Placental epithelial cell (primary cell): ENCODE results near the gene LGALS7. TPM values are rescaled to one million over a fixed set of nuclear protein-coding genes. Genes with fewer than 3 reads are reported as not detected.

Source experiments
- small RNA-seq: library from RNA; depleted of rRNA; stranded (forward); fragments of <200 nt; gene quantifications from one replicate; pipeline ENCODE3, GENCODE V24; 2012
- total RNA-seq: library from RNA; depleted of rRNA; stranded (reverse); fragments of >200 nt; gene quantifications from 2 replicates; pipeline ENCODE4 v1.2.3, GENCODE V29; 2012

LGALS7 gene
- 0.79 TPM in 1 of 2 replicates, not detected in the other for total RNA-seq

DNA sequence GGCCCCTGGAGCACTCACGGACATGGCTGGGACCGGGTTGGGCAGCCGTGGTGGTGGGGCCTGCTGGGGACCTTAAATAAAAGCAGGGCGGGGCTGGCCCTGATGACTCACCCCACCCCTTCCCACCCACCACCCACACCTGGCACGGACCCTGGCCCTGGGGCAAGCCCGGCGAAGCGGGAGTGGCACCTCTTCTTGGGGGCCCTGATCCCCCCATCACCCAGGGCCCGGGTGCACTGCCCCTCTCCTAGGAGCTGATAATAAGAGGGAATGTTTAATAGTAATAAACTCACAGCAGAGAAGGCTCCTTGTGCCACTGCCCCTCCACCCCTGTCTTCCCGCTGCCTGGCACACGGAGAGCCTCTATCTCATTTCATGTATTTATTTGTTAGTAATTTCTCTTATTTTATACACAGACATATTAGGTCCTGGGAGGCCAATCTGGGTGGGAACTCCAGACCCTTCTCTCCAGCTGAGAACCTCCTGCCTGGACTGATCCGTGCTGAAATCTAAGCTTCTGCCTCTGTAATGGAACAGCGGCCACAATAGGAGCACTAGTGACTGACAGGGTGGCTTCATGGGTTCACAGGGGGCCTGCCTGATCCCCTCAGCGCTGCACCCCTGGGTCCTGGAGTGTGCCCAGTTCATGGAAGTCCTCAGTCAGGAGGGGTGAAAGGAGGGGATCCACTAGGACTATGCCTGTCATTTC is at the start of gene LGALS7:
Gene LGALS7 (minus strand): TSS at position 49 of the 709 bp plus-strand sequence. CDS start 25 bp downstream, at position 24.

GRCh38 chr19:38812841-38813320 is 39.6 kb upstream of the LGALS7 start, which contains the start of gene LGALS4:
Gene LGALS4, minus strand, starts transcription at chr19:38812945. Its CDS starts 59 bp downstream, at chr19:38812886.

DNA sequence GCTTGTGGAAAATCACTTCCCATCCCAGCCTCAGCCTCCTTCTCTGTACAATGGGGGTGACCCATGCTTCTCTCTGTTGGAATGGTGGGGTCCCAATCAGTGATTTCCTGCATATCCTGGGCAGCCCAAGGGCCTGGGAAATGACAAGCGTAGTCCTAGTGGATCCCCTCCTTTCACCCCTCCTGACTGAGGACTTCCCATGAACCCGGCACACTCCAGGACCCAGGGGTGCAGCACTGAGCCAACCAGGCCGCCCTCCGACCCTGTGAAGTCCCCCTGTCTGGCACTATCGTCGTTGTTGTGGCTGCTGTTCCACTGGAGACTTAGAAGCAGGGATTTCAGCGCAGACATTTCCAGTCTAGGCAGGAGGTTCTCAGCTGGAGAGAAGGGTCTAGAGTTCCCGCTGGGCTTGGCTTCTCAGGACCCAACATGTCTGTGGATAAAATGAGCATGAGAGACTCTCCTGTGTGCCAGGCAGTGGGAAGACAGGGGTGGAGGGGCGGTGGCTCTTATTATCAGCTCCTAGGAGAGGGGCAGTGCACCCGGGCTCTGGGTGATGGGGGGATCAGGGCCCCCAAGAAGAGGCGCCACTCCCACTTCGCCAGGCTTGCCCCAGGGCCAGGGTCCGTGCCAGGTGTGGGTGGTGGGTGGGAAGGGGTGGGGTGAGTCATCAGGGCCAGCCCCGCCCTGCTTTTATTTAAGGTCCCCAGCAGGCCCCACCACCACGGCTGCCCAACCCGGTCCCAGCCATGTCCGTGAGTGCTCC is 15.3 kb upstream of the LGALS7 start, which contains the start of gene LGALS7B:
Gene LGALS7B (plus strand): TSS at position 723 of the 766 bp plus-strand sequence. CDS start 27 bp downstream, at position 750.

GRCh38 chr19:38744298-38744681 is 29.0 kb downstream of the LGALS7 start, which contains the start of gene CAPN12:
Gene CAPN12, minus strand, starts transcription at chr19:38744474. Its CDS starts 309 bp downstream, at chr19:38744165.

Small RNAs within 50 kb of the gene (small RNA-seq; reads per million reads assigned to genes)
- gene RNU6-140P, result not detected

Other genes starting within 250 kb of the LGALS7 start
- 0.22 TPM in 1 of 2 replicates, not detected in the other for gene MAP4K1, start 155.6 kb downstream of the LGALS7 start, total RNA-seq
- 271 and 636 TPM in 2 replicates for gene EIF3K, start 154.3 kb downstream of the LGALS7 start, total RNA-seq
- 222 and 933 TPM in 2 replicates for gene ACTN4, start 125.9 kb downstream of the LGALS7 start, total RNA-seq
- gene CAPN12, start 29.0 kb downstream of the LGALS7 start, total RNA-seq, result 3.0 and 4.3 TPM in 2 replicates
- 3.5 TPM in 1 of 2 replicates, not detected in the other for gene LGALS7B, start 15.7 kb upstream of the LGALS7 start, total RNA-seq
- gene LGALS4, start 39.4 kb upstream of the LGALS7 start, total RNA-seq, result not detected in 2 replicates
- gene ECH1, start 58.3 kb upstream of the LGALS7 start, total RNA-seq, result 69.9 and 95.8 TPM in 2 replicates
- gene HNRNPL, start 76.5 kb upstream of the LGALS7 start, total RNA-seq, result 179 and 332 TPM in 2 replicates
- 3.6 and 19.2 TPM in 2 replicates for gene RINL, start 104.8 kb upstream of the LGALS7 start, total RNA-seq
- 48.3 and 50.6 TPM in 2 replicates for gene SIRT2, start 126.1 kb upstream of the LGALS7 start, total RNA-seq
- gene NFKBIB, start 126.5 kb upstream of the LGALS7 start, total RNA-seq, result 8.2 and 15.3 TPM in 2 replicates
- gene CCER2, start 138.7 kb upstream of the LGALS7 start, total RNA-seq, result not detected in 2 replicates
- 21.2 and 44.9 TPM in 2 replicates for gene SARS2, start 157.2 kb upstream of the LGALS7 start, total RNA-seq
- gene MRPS12, start 157.4 kb upstream of the LGALS7 start, total RNA-seq, result 21.6 and 23.6 TPM in 2 replicates
- gene FBXO17, start 202.2 kb upstream of the LGALS7 start, total RNA-seq, result 10.8 and 11.8 TPM in 2 replicates